NCI-H1417 (cell line): ENCODE results near the gene ERI3.
"Not testable (repeated sequence)": the region's sequence is repeated elsewhere in the genome, so short reads cannot be mapped to it uniquely, and the experiment has no call there.

Experiments
- DNase-seq, 3 experiments: peaks; one replicate each; lab custom pipeline; 2025; lab: John Stamatoyannopoulos, UW

The ERI3 gene

GRCh38 chr1:44212355-44213221 is 142.5 kb downstream of the ERI3 start:
- DNase-seq, result peak in 1 of 3 experiments; percentile 32

- no peak for DNase-seq
Measured at GRCh38 chr1:44210595-44210994, 144.5 kb downstream of the ERI3 start.

- DNase-seq, result peak in 1 of 3 experiments; percentile 67
Measured at GRCh38 chr1:44208226-44208625, 146.8 kb downstream of the ERI3 start.

GRCh38 chr1:44206545-44206944 is 148.5 kb downstream of the ERI3 start:
- DNase-seq, result not testable (repeated sequence)

- no peak for DNase-seq
Measured at GRCh38 chr1:44200336-44200735, 154.7 kb downstream of the ERI3 start.

GRCh38 chr1:44174630-44175029 is 180.4 kb downstream of the ERI3 start:
- DNase-seq, result no peak
